Type B pancreatic cell (in vitro differentiated cells): ENCODE measurements around the gene REEP3. TPM values are rescaled to one million over a fixed set of nuclear protein-coding genes. Genes with fewer than 3 reads are reported as not detected.

Experiments
- DNase-seq: peaks from one replicate; pipeline ENCODE4 v3.0.0; 2021; ENCODE audit warnings: mixed read lengths; ENCODE audit not compliant: unreplicated experiment; ENCODE audit errors: extremely low spot score
- H3K27ac Mint-ChIP-seq: 2 replicates; pipeline ENCODE4 v1.8.0; 2021; ENCODE audit warnings: mild to moderate bottlenecking, mixed read lengths
- H3K27me3 Mint-ChIP-seq: 2 replicates; pipeline ENCODE4 v1.8.0; 2021; ENCODE audit warnings: mixed read lengths
- H3K36me3 Mint-ChIP-seq: 2 replicates; pipeline ENCODE4 v1.8.0; 2021; ENCODE audit warnings: mixed read lengths
- H3K4me1 Mint-ChIP-seq: one replicate; pipeline ENCODE4 v1.8.0; 2021; ENCODE audit warnings: mixed read lengths; ENCODE audit not compliant: unreplicated experiment
- H3K4me3 Mint-ChIP-seq: 2 replicates; pipeline ENCODE4 v1.8.0; 2021; ENCODE audit warnings: mild to moderate bottlenecking, mixed read lengths
- H3K9me3 Mint-ChIP-seq: 2 replicates; pipeline ENCODE4 v1.8.0; 2021; ENCODE audit warnings: mixed read lengths
- CTCF ChIP-seq: fragments of 200-600 bp; sonication (generic); conservative IDR thresholded peaks from 2 replicates; pipeline ENCODE4 v1.5.0; 2021; ENCODE audit warnings: antibody characterized with exemption, mild to moderate bottlenecking
- total RNA-seq: library from RNA; stranded (reverse); gene quantifications from 2 replicates; pipeline ENCODE4 v1.2.1, GENCODE V29; 2021; ENCODE audit warnings: low replicate concordance

The REEP3 gene
- total RNA-seq, 1 donor from 2014 or later, result 38.1 TPM

- Mint-ChIP-seq H3K4me1 (peaks cover 25% of the 10 kb centered on the region), H3K27ac (peak overlapping the region; percentile 91), H3K36me3 (no peaks in the 10 kb centered on the region), H3K4me3 (peak overlapping the region; percentile 95), H3K9me3 (no peaks in the 10 kb centered on the region), H3K27me3 (no peaks in the 10 kb centered on the region)
- no peak for TF ChIP-seq CTCF
- DNase-seq, result no peak
Measured at GRCh38 chr10:63630931-63631680, 109.9 kb downstream of the REEP3 start.

GRCh38 chr10:63631991-63632390 lies 110.8 kb downstream of the REEP3 start:
- no peak for TF ChIP-seq CTCF
- H3K9me3 Mint-ChIP-seq, result no peaks in the 10 kb centered on the region
- no peaks in the 10 kb centered on the region for H3K27me3 Mint-ChIP-seq
- peaks cover 23% of the 10 kb centered on the region for H3K4me1 Mint-ChIP-seq
- no peaks in the 10 kb centered on the region for H3K36me3 Mint-ChIP-seq
- H3K27ac Mint-ChIP-seq, result no peak overlapping the region
- no peak overlapping the region for H3K4me3 Mint-ChIP-seq
- DNase-seq, result no peak

GRCh38 chr10:63633677-63634487 lies 112.7 kb downstream of the REEP3 start:
- no peaks in the 10 kb centered on the region for H3K27me3 Mint-ChIP-seq
- H3K9me3 Mint-ChIP-seq, result no peaks in the 10 kb centered on the region
- H3K36me3 Mint-ChIP-seq, result no peaks in the 10 kb centered on the region
- H3K4me1 Mint-ChIP-seq, result peaks cover 8% of the 10 kb centered on the region
- H3K27ac Mint-ChIP-seq, result peak overlapping the region; percentile 75
- peak; percentile 65 for TF ChIP-seq CTCF
- DNase-seq, result no peak
- peak overlapping the region; percentile 9 for H3K4me3 Mint-ChIP-seq

- Mint-ChIP-seq H3K9me3 (no peaks in the 10 kb centered on the region), H3K27ac (peak overlapping the region; percentile 75), H3K27me3 (no peaks in the 10 kb centered on the region), H3K4me1 (peaks cover under 1% of the 10 kb centered on the region), H3K36me3 (no peaks in the 10 kb centered on the region), H3K4me3 (no peak overlapping the region)
- no peak for TF ChIP-seq CTCF
- DNase-seq, result no peak
Measured at GRCh38 chr10:63634488-63635065, 113.4 kb downstream of the REEP3 start.

GRCh38 chr10:63636812-63637211 lies 115.6 kb downstream of the REEP3 start:
- Mint-ChIP-seq H3K27ac (no peak overlapping the region), H3K9me3 (no peaks in the 10 kb centered on the region), H3K4me1 (no peaks in the 10 kb centered on the region), H3K27me3 (no peaks in the 10 kb centered on the region), H3K36me3 (no peaks in the 10 kb centered on the region), H3K4me3 (no peak overlapping the region)
- no peak for TF ChIP-seq CTCF
- no peak for DNase-seq
